IPS-15b (cell line): ENCODE data around the gene PCDHB7.
"Not testable (repeated sequence)": the region's sequence is repeated elsewhere in the genome, so short reads cannot be mapped to it uniquely, and the experiment has no call there.

ENCODE experiments used
- H3K27me3 ChIP-seq: one replicate; pipeline ENCODE4 v1.6.1; 2013; ENCODE audit warnings: low read length; ENCODE audit not compliant: control insufficient read depth, insufficient read depth
- H3K36me3 ChIP-seq: one replicate; pipeline ENCODE4 v1.6.1; 2013; ENCODE audit warnings: low read length; ENCODE audit not compliant: control insufficient read depth, insufficient read depth
- H3K4me1 ChIP-seq: one replicate; pipeline ENCODE4 v1.6.1; 2013; ENCODE audit warnings: mild to moderate bottlenecking, low read length; ENCODE audit not compliant: control insufficient read depth, insufficient read depth
- H3K4me3 ChIP-seq: one replicate; pipeline ENCODE4 v1.5.1; 2013; ENCODE audit warnings: low read depth, low read length
- H3K9ac ChIP-seq: one replicate; pipeline ENCODE4 v1.6.1; 2013; ENCODE audit warnings: low read depth, mild to moderate bottlenecking, low read length
- H3K9me3 ChIP-seq: one replicate; pipeline ENCODE4 v1.6.1; 2013; ENCODE audit warnings: mild to moderate bottlenecking, low read length; ENCODE audit not compliant: control insufficient read depth, insufficient read depth

The PCDHB7 gene

DNA sequence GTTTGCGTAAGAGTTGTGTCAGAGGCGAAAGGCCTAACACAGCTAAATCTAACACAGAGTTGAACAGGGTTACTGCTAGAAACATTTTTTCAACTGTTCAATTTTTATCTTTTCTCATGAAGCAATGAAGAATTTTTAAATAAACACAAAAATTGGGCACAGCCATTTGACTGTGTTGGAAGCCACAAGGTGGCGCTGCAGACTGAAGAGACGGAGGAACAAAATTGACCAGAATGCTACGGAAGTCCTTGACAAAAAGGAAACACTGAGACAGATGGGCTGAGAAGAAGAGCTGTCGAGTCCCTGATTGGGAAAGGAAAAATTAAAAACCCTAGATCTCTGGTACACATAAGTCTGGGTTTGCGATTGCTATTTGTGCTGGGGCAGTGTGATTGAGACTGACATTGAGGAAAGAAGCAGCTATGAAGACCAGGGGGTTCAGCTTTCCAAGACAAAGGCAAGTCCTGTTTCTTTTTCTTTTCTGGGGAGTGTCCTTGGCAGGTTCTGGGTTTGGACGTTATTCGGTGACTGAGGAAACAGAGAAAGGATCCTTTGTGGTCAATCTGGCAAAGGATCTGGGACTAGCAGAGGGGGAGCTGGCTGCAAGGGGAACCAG, 14.6 kb downstream of the PCDHB7 start, which contains the start of gene PCDHB9:
Gene PCDHB9 (plus strand): TSS at position 265 of the 616 bp plus-strand sequence. CDS start 158 bp downstream, at position 423.
- Histone ChIP-seq H3K36me3 (no peaks in the 10 kb centered on the region), H3K4me3 (no peak within 1 kb of the TSS), H3K4me1 (no peaks in the 10 kb centered on the region), H3K9ac (no peak within 1 kb of the TSS), H3K27me3 (no peaks in the 10 kb centered on the region), H3K9me3 (no peaks in the 10 kb centered on the region)

DNA sequence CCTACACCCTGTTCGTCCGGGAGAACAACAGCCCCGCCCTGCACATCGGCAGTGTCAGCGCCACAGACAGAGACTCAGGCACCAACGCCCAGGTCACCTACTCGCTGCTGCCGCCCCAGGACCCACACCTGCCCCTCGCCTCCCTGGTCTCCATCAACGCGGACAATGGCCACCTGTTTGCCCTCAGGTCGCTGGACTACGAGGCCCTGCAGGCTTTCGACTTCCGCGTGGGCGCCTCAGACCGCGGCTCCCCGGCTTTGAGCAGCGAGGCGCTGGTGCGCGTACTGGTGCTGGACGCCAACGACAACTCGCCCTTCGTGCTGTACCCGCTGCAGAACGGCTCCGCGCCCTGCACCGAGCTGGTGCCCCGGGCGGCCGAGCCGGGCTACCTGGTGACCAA, 16.2 kb downstream of the PCDHB7 start:
- H3K27me3 ChIP-seq, H3K4me3 ChIP-seq, H3K9me3 ChIP-seq, H3K4me1 ChIP-seq, H3K9ac ChIP-seq, H3K36me3 ChIP-seq: not testable (repeated sequence)

DNA sequence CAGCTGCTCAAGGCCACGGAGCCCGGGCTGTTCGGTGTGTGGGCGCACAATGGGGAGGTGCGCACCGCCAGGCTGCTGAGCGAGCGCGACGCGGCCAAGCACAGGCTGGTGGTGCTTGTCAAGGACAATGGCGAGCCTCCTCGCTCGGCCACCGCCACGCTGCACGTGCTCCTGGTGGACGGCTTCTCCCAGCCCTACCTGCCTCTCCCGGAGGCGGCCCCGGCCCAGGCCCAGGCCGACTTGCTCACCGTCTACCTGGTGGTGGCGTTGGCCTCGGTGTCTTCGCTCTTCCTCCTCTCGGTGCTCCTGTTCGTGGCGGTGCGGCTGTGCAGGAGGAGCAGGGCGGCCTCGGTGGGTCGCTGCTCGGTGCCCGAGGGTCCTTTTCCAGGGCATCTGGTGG, 16.7 kb downstream of the PCDHB7 start:
- H3K4me3 ChIP-seq, H3K9me3 ChIP-seq, H3K36me3 ChIP-seq, H3K9ac ChIP-seq, H3K27me3 ChIP-seq, H3K4me1 ChIP-seq: not testable (repeated sequence)

DNA sequence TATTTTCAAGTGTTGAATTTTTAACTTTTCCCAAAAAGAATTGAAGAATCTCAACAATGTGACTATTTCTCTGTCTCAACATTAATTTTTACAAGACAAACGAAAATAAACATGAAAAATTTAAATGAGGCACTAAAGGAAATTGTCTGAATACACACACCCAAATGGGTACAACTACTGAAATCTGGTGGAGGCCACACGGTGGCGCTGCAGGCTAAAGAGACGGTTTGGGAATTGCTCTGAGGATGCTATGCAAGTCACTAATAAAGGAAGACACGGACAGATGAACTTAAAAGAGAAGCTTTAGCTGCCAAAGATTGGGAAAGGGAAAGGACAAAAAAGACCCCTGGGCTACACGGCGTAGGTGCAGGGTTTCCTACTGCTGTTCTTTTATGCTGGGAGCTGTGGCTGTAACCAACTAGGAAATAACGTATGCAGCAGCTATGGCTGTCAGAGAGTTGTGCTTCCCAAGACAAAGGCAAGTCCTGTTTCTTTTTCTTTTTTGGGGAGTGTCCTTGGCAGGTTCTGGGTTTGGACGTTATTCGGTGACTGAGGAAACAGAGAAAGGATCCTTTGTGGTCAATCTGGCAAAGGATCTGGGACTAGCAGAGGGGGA, 19.8 kb downstream of the PCDHB7 start, which contains the start of gene PCDHB10:
Gene PCDHB10 (plus strand): TSS at position 244 of the 616 bp plus-strand sequence. CDS start 200 bp downstream, at position 444.
- no peak within 1 kb of the TSS for H3K9ac ChIP-seq
- no peaks in the 10 kb centered on the region for H3K36me3 ChIP-seq
- no peaks in the 10 kb centered on the region for H3K27me3 ChIP-seq
- no peaks in the 10 kb centered on the region for H3K9me3 ChIP-seq
- peak within 1 kb of the TSS; percentile 45 for H3K4me3 ChIP-seq
- H3K4me1 ChIP-seq = no peaks in the 10 kb centered on the region

DNA sequence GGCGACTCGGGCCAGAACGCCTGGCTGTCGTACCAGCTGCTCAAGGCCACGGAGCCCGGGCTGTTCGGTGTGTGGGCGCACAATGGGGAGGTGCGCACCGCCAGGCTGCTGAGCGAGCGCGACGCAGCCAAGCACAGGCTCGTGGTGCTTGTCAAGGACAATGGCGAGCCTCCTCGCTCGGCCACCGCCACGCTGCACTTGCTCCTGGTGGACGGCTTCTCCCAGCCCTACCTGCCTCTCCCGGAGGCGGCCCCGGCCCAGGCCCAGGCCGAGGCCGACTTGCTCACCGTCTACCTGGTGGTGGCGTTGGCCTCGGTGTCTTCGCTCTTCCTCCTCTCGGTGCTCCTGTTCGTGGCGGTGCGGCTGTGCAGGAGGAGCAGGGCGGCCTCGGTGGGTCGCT, 21.9 kb downstream of the PCDHB7 start:
- H3K4me3 ChIP-seq, H3K9me3 ChIP-seq, H3K9ac ChIP-seq, H3K36me3 ChIP-seq, H3K4me1 ChIP-seq, H3K27me3 ChIP-seq: not testable (repeated sequence)

DNA sequence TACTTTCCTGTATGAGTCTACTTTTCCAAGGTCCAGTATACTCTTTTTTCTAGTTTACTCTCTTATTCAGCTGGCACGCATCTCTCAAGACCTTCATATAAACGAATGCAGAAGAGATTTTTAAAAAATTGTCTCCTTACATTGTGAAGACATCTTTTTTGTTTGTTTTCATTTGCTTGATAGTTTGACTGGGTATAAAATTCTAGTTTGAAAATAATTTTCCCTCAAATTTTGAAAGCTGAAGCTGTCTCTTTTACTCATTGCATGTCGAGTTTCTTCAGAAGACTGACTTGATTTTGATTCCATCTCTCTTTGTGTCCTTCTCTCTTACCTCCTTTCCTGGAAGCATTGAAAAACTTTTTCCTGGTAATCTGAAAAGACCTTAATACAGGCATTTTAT, 23.9 kb downstream of the PCDHB7 start:
- Histone ChIP-seq H3K9ac (no peak overlapping the region), H3K27me3 (no peaks in the 10 kb centered on the region), H3K9me3 (no peaks in the 10 kb centered on the region), H3K4me1 (no peaks in the 10 kb centered on the region), H3K4me3 (no peak overlapping the region), H3K36me3 (no peaks in the 10 kb centered on the region)

DNA sequence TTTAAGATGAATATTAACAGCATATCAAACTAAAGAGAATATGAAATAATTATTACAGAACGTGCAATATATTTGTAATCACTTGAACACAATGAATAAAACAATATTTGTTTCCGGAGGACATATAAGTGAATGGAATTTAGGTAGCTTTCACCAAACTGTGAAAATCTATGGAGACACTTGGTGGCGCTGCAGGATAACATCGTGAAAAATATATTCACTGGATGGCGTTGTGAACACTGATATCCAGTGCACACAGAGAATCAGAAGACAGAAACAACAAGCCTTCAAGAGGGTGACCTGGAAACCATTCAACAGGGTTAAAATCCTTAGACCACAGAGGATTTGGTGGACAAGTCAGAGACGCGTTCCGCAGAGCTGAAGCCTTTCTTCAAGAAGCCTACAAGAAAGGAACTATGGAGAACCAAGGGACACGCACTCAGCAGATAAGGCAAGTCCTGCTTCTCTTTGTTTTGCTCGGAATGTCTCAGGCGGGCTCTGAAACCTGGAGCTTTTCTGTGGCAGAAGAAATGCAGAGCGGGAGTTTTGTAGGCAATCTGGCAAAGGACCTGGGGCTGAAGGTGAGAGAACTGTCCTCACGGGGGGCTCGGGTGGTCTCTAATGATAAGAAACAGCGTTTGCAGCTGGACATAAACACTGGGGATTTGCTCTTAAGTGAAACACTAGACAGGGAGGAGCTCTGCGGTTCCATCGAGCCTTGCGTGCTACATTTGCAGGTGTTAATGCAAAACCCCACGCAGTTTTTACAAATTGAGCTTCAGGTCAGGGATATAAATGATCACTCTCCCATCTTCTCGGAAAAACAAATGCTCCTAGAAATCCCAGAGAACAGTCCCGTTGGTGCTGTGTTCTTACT, 27.2 kb downstream of the PCDHB7 start, which contains the start of gene PCDHB11:
Gene PCDHB11 (plus strand): TSS at position 269 of the 877 bp plus-strand sequence. CDS start 148 bp downstream, at position 417.
- Histone ChIP-seq H3K9ac (no peak within 1 kb of the TSS), H3K9me3 (no peaks in the 10 kb centered on the region), H3K4me1 (no peaks in the 10 kb centered on the region), H3K4me3 (peak within 1 kb of the TSS; percentile 8), H3K27me3 (no peaks in the 10 kb centered on the region), H3K36me3 (no peaks in the 10 kb centered on the region)

DNA sequence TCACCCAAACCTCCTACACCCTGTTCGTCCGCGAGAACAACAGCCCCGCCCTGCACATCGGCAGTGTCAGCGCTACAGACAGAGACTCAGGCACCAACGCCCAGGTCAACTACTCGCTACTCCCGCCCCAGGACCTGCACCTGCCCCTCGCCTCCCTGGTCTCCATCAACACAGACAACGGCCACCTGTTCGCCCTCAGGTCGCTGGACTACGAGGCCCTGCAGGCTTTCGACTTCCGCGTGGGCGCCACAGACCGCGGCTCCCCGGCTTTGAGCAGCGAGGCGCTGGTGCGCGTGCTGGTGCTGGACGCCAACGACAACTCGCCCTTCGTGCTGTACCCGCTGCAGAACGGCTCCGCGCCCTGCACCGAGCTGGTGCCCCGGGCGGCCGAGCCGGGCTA, 28.7 kb downstream of the PCDHB7 start:
- not testable (repeated sequence) for H3K9ac ChIP-seq, H3K4me1 ChIP-seq, H3K36me3 ChIP-seq, H3K4me3 ChIP-seq, H3K27me3 ChIP-seq, H3K9me3 ChIP-seq

DNA sequence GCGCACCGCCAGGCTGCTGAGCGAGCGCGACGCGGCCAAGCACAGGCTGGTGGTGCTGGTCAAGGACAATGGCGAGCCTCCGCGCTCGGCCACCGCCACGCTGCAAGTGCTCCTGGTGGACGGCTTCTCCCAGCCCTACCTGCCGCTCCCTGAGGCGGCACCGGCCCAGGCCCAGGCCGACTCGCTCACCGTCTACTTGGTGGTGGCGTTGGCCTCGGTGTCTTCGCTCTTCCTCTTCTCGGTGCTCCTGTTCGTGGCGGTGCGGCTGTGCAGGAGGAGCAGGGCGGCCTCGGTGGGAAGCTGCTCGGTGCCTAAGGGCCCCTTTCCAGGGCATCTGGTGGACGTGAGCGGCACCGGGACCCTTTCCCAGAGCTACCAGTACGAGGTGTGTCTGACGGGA, 29.2 kb downstream of the PCDHB7 start:
- H3K36me3 ChIP-seq, H3K4me3 ChIP-seq, H3K9me3 ChIP-seq, H3K4me1 ChIP-seq, H3K9ac ChIP-seq, H3K27me3 ChIP-seq: not testable (repeated sequence)

DNA sequence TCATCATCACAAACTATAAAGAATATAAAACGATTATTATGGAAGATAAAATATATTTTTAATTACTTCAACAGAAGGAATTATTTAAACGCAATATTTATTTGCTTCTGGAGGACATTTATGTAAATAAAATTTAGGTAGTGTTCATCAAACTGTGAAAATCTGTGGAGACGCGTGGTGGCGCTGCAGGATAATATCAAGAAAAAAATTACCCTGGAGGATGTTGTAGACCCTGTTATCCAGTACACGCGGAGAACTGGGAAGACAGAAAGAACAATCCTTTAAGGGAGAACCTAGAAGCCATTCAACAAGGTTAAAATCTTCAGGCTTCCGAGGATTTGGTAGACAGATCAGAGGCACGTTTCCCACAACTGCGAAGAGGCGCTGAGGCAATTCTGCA, 36.0 kb downstream of the PCDHB7 start, which contains the start of gene PCDHB12:
Gene PCDHB12 (plus strand): TSS at position 242 of the 400 bp plus-strand sequence. CDS start 189 bp downstream, outside the sequence.
- no peak within 1 kb of the TSS for H3K9ac ChIP-seq
- H3K4me1 ChIP-seq = no peaks in the 10 kb centered on the region
- no peak within 1 kb of the TSS for H3K4me3 ChIP-seq
- H3K36me3 ChIP-seq = no peaks in the 10 kb centered on the region
- H3K27me3 ChIP-seq = no peaks in the 10 kb centered on the region
- H3K9me3 ChIP-seq = no peaks in the 10 kb centered on the region

DNA sequence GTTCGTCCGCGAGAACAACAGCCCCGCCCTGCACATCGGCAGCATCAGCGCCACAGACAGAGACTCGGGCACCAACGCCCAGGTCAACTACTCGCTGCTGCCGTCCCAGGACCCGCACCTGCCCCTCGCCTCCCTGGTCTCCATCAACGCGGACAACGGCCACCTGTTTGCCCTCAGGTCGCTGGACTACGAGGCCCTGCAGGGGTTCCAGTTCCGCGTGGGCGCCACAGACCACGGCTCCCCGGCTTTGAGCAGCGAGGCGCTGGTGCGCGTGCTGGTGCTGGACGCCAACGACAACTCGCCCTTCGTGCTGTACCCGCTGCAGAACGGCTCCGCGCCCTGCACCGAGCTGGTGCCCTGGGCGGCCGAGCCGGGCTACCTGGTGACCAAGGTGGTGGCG, 37.8 kb downstream of the PCDHB7 start:
- not testable (repeated sequence) for H3K4me3 ChIP-seq, H3K36me3 ChIP-seq, H3K27me3 ChIP-seq, H3K9ac ChIP-seq, H3K4me1 ChIP-seq, H3K9me3 ChIP-seq
